ENCODE results near the gene ZDHHC14.

The ZDHHC14 gene

GRCh38 chr6:157493173-157493572 is 112.2 kb downstream of the ZDHHC14 start:
- TF ChIP-seq OSR1 (CRISPR knock-in tag; IDR thresholded peaks at IDR 0.05) (no peak), ZC3H10 (CRISPR knock-in tag; IDR thresholded peaks at IDR 0.05) (no peak), POU6F1 (CRISPR knock-in tag; IDR thresholded peaks at IDR 0.05; ENCODE audit: borderline replicate concordance, low read depth) (no peak), TOX (CRISPR knock-in tag; IDR thresholded peaks at IDR 0.05; ENCODE audit: borderline replicate concordance) (no peak), ZNF70 (CRISPR knock-in tag; IDR thresholded peaks at IDR 0.05) (no peak), RARB (CRISPR knock-in tag; IDR thresholded peaks at IDR 0.05) (no peak), GLIS3 (CRISPR knock-in tag; IDR thresholded peaks at IDR 0.05) (no peak), TCF4 (CRISPR knock-in tag; IDR thresholded peaks at IDR 0.05; ENCODE audit: borderline replicate concordance) (no peak), ZNF565 (CRISPR knock-in tag; conservative IDR thresholded peaks at IDR 0.05; ENCODE audit: low read depth) (no peak), CREB5 (CRISPR knock-in tag; IDR thresholded peaks at IDR 0.05; ENCODE audit: low read depth) (no peak), ISL1 (CRISPR knock-in tag; IDR thresholded peaks at IDR 0.05) (no peak), ZFP30 (CRISPR knock-in tag; IDR thresholded peaks at IDR 0.05) (no peak), ESRRG (CRISPR knock-in tag; IDR thresholded peaks at IDR 0.05) (no peak), BACH2 (CRISPR knock-in tag; IDR thresholded peaks at IDR 0.05; ENCODE audit: borderline replicate concordance) (no peak), CSRNP3 (CRISPR knock-in tag; IDR thresholded peaks at IDR 0.05) (no peak), TSHZ2 (CRISPR knock-in tag; IDR thresholded peaks at IDR 0.05) (no peak), CSDC2 (CRISPR knock-in tag; IDR thresholded peaks at IDR 0.05) (no peak), PATZ1 (CRISPR knock-in tag; IDR thresholded peaks at IDR 0.05; ENCODE audit: borderline replicate concordance) (no peak)
- ATAC-seq = no peak

- ATAC-seq = no peak
Measured at GRCh38 chr6:157493576-157493975, 112.6 kb downstream of the ZDHHC14 start.

More at GRCh38 chr6:157493576-157493975, 112.6 kb downstream of the ZDHHC14 start:
- no peak for TF ChIP-seq ZNF8 (CRISPR knock-in tag; IDR thresholded peaks at IDR 0.05)
- TF ChIP-seq ISL1 (CRISPR knock-in tag; IDR thresholded peaks at IDR 0.05) = no peak
- no peak for TF ChIP-seq TSHZ2 (CRISPR knock-in tag; IDR thresholded peaks at IDR 0.05)
- TF ChIP-seq ZC3H10 (CRISPR knock-in tag; IDR thresholded peaks at IDR 0.05) = no peak
- no peak for TF ChIP-seq BACH2 (CRISPR knock-in tag; IDR thresholded peaks at IDR 0.05; ENCODE audit: borderline replicate concordance)
- no peak for TF ChIP-seq TCF4 (CRISPR knock-in tag; IDR thresholded peaks at IDR 0.05; ENCODE audit: borderline replicate concordance)
- TF ChIP-seq CSDC2 (CRISPR knock-in tag; IDR thresholded peaks at IDR 0.05) = no peak
- no peak for TF ChIP-seq ZNF565 (CRISPR knock-in tag; conservative IDR thresholded peaks at IDR 0.05; ENCODE audit: low read depth)
- no peak for TF ChIP-seq POU6F1 (CRISPR knock-in tag; IDR thresholded peaks at IDR 0.05; ENCODE audit: borderline replicate concordance, low read depth)
- no peak for TF ChIP-seq RARB (CRISPR knock-in tag; IDR thresholded peaks at IDR 0.05)
- TF ChIP-seq ZFP3 (CRISPR knock-in tag; IDR thresholded peaks at IDR 0.05) = no peak
- TF ChIP-seq ZFP30 (CRISPR knock-in tag; IDR thresholded peaks at IDR 0.05) = no peak
- TF ChIP-seq OSR1 (CRISPR knock-in tag; IDR thresholded peaks at IDR 0.05) = no peak
- no peak for TF ChIP-seq ESRRG (CRISPR knock-in tag; IDR thresholded peaks at IDR 0.05)
- TF ChIP-seq TOX (CRISPR knock-in tag; IDR thresholded peaks at IDR 0.05; ENCODE audit: borderline replicate concordance) = no peak
- TF ChIP-seq ARNTL (CRISPR knock-in tag; IDR thresholded peaks at IDR 0.05; ENCODE audit: borderline replicate concordance, low read depth) = no peak
- TF ChIP-seq CSRNP3 (CRISPR knock-in tag; IDR thresholded peaks at IDR 0.05) = no peak
- TF ChIP-seq SNAI2 (CRISPR knock-in tag; IDR thresholded peaks at IDR 0.05) = no peak
- TF ChIP-seq GLIS3 (CRISPR knock-in tag; IDR thresholded peaks at IDR 0.05) = no peak

All from SK-N-SH treated with all-trans-retinoic acid at 6 μM for 48 hours (cell line).